H9 (cell line): ENCODE data around the gene PAPLN. TPM values are rescaled to one million over a fixed set of nuclear protein-coding genes. Genes with fewer than 3 reads are reported as not detected.

Experiments
- DNase-seq: peaks from one replicate; pipeline ENCODE4 v3.0.0-alpha.2; 2017
- H2AFZ ChIP-seq: one replicate; pipeline ENCODE4 v1.6.1; 2013; ENCODE audit warnings: mild to moderate bottlenecking, low read length, control low read depth, moderate library complexity
- H2AK5ac ChIP-seq: 2 replicates; pipeline ENCODE4 v1.6.1; 2013; ENCODE audit warnings: low read length, control low read depth, mixed read lengths; ENCODE audit not compliant: insufficient read length
- H2BK120ac ChIP-seq: one replicate; pipeline ENCODE4 v1.6.1; 2013; ENCODE audit warnings: low read depth, mild to moderate bottlenecking, low read length, control low read depth, inconsistent platforms; ENCODE audit not compliant: poor library complexity, severe bottlenecking
- H2BK12ac ChIP-seq: 2 replicates; pipeline ENCODE4 v1.6.1; 2013; ENCODE audit warnings: low read length, control low read depth, mixed read lengths, low read depth; ENCODE audit not compliant: insufficient read length
- H2BK15ac ChIP-seq: 2 replicates; pipeline ENCODE4 v1.6.1; 2013; ENCODE audit warnings: low read depth, low read length, control low read depth
- H2BK20ac ChIP-seq: one replicate; pipeline ENCODE4 v1.6.1; 2013; ENCODE audit warnings: low read depth, mild to moderate bottlenecking, low read length, control low read depth, inconsistent platforms; ENCODE audit not compliant: poor library complexity, severe bottlenecking
- H2BK5ac ChIP-seq: 2 replicates; pipeline ENCODE4 v1.6.1; 2013; ENCODE audit warnings: low read length, control low read depth, mixed read lengths; ENCODE audit not compliant: insufficient read length
- H3K14ac ChIP-seq: 2 replicates; pipeline ENCODE4 v1.6.1; 2013; ENCODE audit warnings: low read length, control low read depth; ENCODE audit not compliant: insufficient read depth
- H3K18ac ChIP-seq: 2 replicates; pipeline ENCODE4 v1.6.1; 2013; ENCODE audit warnings: low read depth, mild to moderate bottlenecking, mixed read lengths, low read length, control low read depth; ENCODE audit not compliant: insufficient read length
- H3K23ac ChIP-seq: 2 replicates; pipeline ENCODE4 v1.6.1; 2013; ENCODE audit warnings: low read length, control low read depth, mixed read lengths, low read depth; ENCODE audit not compliant: insufficient read length
- H3K23me2 ChIP-seq: 2 replicates; pipeline ENCODE4 v1.6.1; 2013; ENCODE audit warnings: low read depth, mild to moderate bottlenecking, mixed read lengths, low read length, control low read depth; ENCODE audit not compliant: insufficient read length, poor library complexity, severe bottlenecking
- H3K27ac ChIP-seq: 2 replicates; pipeline ENCODE4 v1.5.1; 2013; ENCODE audit warnings: low read length, control low read depth, mixed read lengths, low read depth; ENCODE audit not compliant: insufficient read length
- H3K27me3 ChIP-seq: 2 replicates; pipeline ENCODE4 v1.6.1; 2013; ENCODE audit warnings: low read length, control low read depth, inconsistent platforms; ENCODE audit not compliant: insufficient read depth
- H3K4ac ChIP-seq: 2 replicates; pipeline ENCODE4 v1.6.1; 2013; ENCODE audit warnings: low read depth, mild to moderate bottlenecking, control low read depth, inconsistent platforms, low read length, moderate library complexity
- H3K4me1 ChIP-seq: 2 replicates; pipeline ENCODE4 v1.6.1; 2013; ENCODE audit warnings: low read length, control low read depth, inconsistent platforms; ENCODE audit not compliant: insufficient read depth
- H3K4me2 ChIP-seq: 2 replicates; pipeline ENCODE4 v1.6.1; 2013; ENCODE audit warnings: low read length, control low read depth, mixed read lengths; ENCODE audit not compliant: insufficient read length, insufficient read depth
- H3K56ac ChIP-seq: 2 replicates; pipeline ENCODE4 v1.6.1; 2013; ENCODE audit warnings: low read depth, mild to moderate bottlenecking, mixed read lengths, low read length, control low read depth; ENCODE audit not compliant: insufficient read length
- H3K79me1 ChIP-seq: 2 replicates; pipeline ENCODE4 v1.6.1; 2013; ENCODE audit warnings: low read depth, mild to moderate bottlenecking, moderate library complexity, low read length, control low read depth, inconsistent platforms; ENCODE audit not compliant: insufficient read depth, poor library complexity, severe bottlenecking
- H3K79me2 ChIP-seq: 2 replicates; pipeline ENCODE4 v1.6.1; 2013; ENCODE audit warnings: low read length, control low read depth, inconsistent platforms; ENCODE audit not compliant: insufficient read depth
- H3K9ac ChIP-seq: 2 replicates; pipeline ENCODE4 v1.6.1; 2013; ENCODE audit warnings: low read length, control low read depth, mixed read lengths; ENCODE audit not compliant: insufficient read length; ENCODE audit errors: extremely low read depth
- H3K9me3 ChIP-seq: one replicate; pipeline ENCODE4 v1.6.1; 2013; ENCODE audit warnings: low read depth, low read length, inconsistent platforms; ENCODE audit not compliant: control insufficient read depth
- H3T11ph ChIP-seq: one replicate; pipeline ENCODE4 v1.6.1; 2013; ENCODE audit warnings: mild to moderate bottlenecking, low read length, control low read depth, inconsistent platforms
- H4K20me1 ChIP-seq: one replicate; pipeline ENCODE4 v1.6.1; 2013; ENCODE audit not compliant: control insufficient read depth, insufficient read length, insufficient read depth
- H4K5ac ChIP-seq: 2 replicates; pipeline ENCODE4 v1.6.1; 2013; ENCODE audit warnings: low read depth, mild to moderate bottlenecking, mixed read lengths, low read length, control low read depth; ENCODE audit not compliant: insufficient read length
- H4K8ac ChIP-seq: replicated peaks from 2 replicates; pipeline ENCODE4 v1.6.1; 2013; ENCODE audit warnings: low read length, control low read depth, mixed read lengths, low read depth; ENCODE audit not compliant: insufficient read length
- H4K91ac ChIP-seq: 2 replicates; pipeline ENCODE4 v1.6.1; 2013; ENCODE audit warnings: low read depth, mild to moderate bottlenecking, moderate library complexity, mixed read lengths, low read length, control low read depth; ENCODE audit not compliant: insufficient read length
- H3K27ac Mint-ChIP-seq, 3 experiments: 2 replicates in 2 of 3; 3 replicates in 1 of 3; pipeline ENCODE4 v1.8.0; 2020 to 2021; ENCODE audit warnings: mixed read lengths in 3 of 3, mild to moderate bottlenecking in 1 of 3, moderate library complexity in 1 of 3
- H3K27me3 Mint-ChIP-seq: 2 replicates; pipeline ENCODE4 v1.8.0; 2021; ENCODE audit warnings: low read depth, mild to moderate bottlenecking, moderate library complexity, mixed read lengths
- H3K36me3 Mint-ChIP-seq, 3 experiments: 2 replicates in 2 of 3; 3 replicates in 1 of 3; pipeline ENCODE4 v1.8.0; 2020 to 2021; ENCODE audit warnings: low read depth in 3 of 3, mixed read lengths in 3 of 3; ENCODE audit not compliant: insufficient read depth in 1 of 3
- H3K4me1 Mint-ChIP-seq, 2 experiments: 2 replicates each; pipeline ENCODE4 v1.8.0; 2020; ENCODE audit warnings: mixed read lengths in 2 of 2
- H3K4me3 Mint-ChIP-seq, 2 experiments: 2 replicates in 1 of 2; 3 replicates in 1 of 2; pipeline ENCODE4 v1.8.0; 2020 to 2021; ENCODE audit warnings: mild to moderate bottlenecking in 2 of 2, mixed read lengths in 2 of 2, moderate library complexity in 1 of 2
- H3K9me3 Mint-ChIP-seq, 2 experiments: 2 replicates in 1 of 2; 3 replicates in 1 of 2; pipeline ENCODE4 v1.8.0; 2020; ENCODE audit warnings: mild to moderate bottlenecking in 2 of 2, mixed read lengths in 2 of 2, moderate library complexity in 1 of 2
- CTCF ChIP-seq: fragments of 200-600 bp; sonication (generic); conservative IDR thresholded peaks from 3 replicates; pipeline ENCODE4 v1.8.0; 2021; ENCODE audit warnings: antibody characterized with exemption, mild to moderate bottlenecking
- WGBS: extraction: QIAGEN DNeasy Blood & Tissue Kit; methylation state at CpG from one replicate; pipeline ENCODE4 v1.1.7; 2013; ENCODE audit warnings: missing lambda C conversion rate, low lambda C conversion rate, mixed read lengths; ENCODE audit not compliant: insufficient read length; ENCODE audit errors: extremely low coverage; 5-methylcytosine and 5-hydroxymethylcytosine counted together
- total RNA-seq: library from RNA; stranded (reverse); gene quantifications from 2 replicates; pipeline ENCODE4 v1.2.1, GENCODE V29; 2021

The PAPLN gene
- total RNA-seq, 1 experiment from 2014 or later, result 8.5 TPM

- Mint-ChIP-seq H3K36me3 (peaks cover 0 to 2% (median 0%) of the 10 kb centered on the region in 3 experiments; a peak in 4 of 7 replicates), H3K4me3 (no peak overlapping the region), H3K4me1 (peaks cover 37 to 43% of the 10 kb centered on the region in 2 experiments), H3K27ac (no peak overlapping the region), H3K27me3 (peaks cover 17% of the 10 kb centered on the region), H3K9me3 (no peaks in the 10 kb centered on the region)
- Histone ChIP-seq H4K5ac (no peak overlapping the region), H3K79me2 (no peaks in the 10 kb centered on the region), H4K8ac (no peak overlapping the region), H2BK20ac (no peak overlapping the region), H2AFZ (no peak overlapping the region), H3T11ph (no peak overlapping the region), H2AK5ac (no peak overlapping the region), H3K23ac (no peak overlapping the region), H3K27me3 (0 out of 2 replicates have a peak, but pooled peaks cover 2% of the 10 kb centered on the region), H2BK5ac (no peak overlapping the region), H2BK12ac (no peak overlapping the region), H3K9ac (no peak overlapping the region), H3K18ac (no peak overlapping the region), H3K56ac (no peak overlapping the region), H2BK15ac (no peak overlapping the region), H3K14ac (no peak overlapping the region), H3K79me1 (no peaks in the 10 kb centered on the region), H3K23me2 (no peaks in the 10 kb centered on the region), H3K27ac (no peak overlapping the region), H3K9me3 (no peaks in the 10 kb centered on the region), H4K20me1 (no peaks in the 10 kb centered on the region), H3K4me1 (peaks cover 7% of the 10 kb centered on the region; the same call in 1 of the 2 replicates), H3K4ac (no peak overlapping the region), H2BK120ac (no peak overlapping the region), H4K91ac (no peak overlapping the region), H3K4me2 (no peak overlapping the region)
- DNase-seq, result no peak
- WGBS, result no CpG with 5 or more reads among the region's 6 CpGs
- TF ChIP-seq CTCF, result no peak
Observed at GRCh38 chr14:73230051-73230450, 7.3 kb upstream of the PAPLN start.
